ENCODE results near the gene AKAP8L. TPM values are rescaled to one million over a fixed set of nuclear protein-coding genes. Genes with fewer than 3 reads are reported as not detected.

Gene AKAP8L
- total and polyA plus RNA-seq, 9 of the 15 experiments (the other 6 are each of a cell fraction or from before 2014, with no cell fraction given): 2.4 to 116 (median 70.7) TPM

- Histone ChIP-seq H3K4me2 (ENCODE audit: insufficient read depth, low read length) (no peak overlapping the region; the same call in 1 of the 2 replicates), H3K9me3 (replicated peaks; ENCODE audit: control insufficient read depth, insufficient read depth, low read depth, low read length) (no peaks in the 10 kb centered on the region), H2AFZ (ENCODE audit: low read depth, low read length) (no peak overlapping the region), H3K27ac (ENCODE audit: extremely low read depth, low read depth, low read length) (no peak overlapping the region), H3K9ac (ENCODE audit: insufficient read depth in 1 of 2, low read depth in 2 of 2, low read length in 2 of 2) (no peak overlapping the region), H3K4me3 (no peak overlapping the region), H3K27me3 (ENCODE audit: control insufficient read depth in 2 of 2, insufficient read depth in 2 of 2, low read length in 2 of 2) (peaks cover 10 to 25% of the 10 kb centered on the region in 2 experiments; a peak in 4 of 5 replicates), H3K4me1 (replicated peaks in 1 of 2; ENCODE audit: control insufficient read depth in 2 of 2, insufficient read depth in 2 of 2, low read length in 2 of 2) (peaks cover 3 to 20% of the 10 kb centered on the region in 2 experiments; a peak in 4 of 5 replicates), H3K36me3 (ENCODE audit: control insufficient read depth, insufficient read depth, low read length) (no peaks in the 10 kb centered on the region), H3K9me1 (ENCODE audit: control insufficient read depth, insufficient read depth, low read length) (no peaks in the 10 kb centered on the region), H4K20me1 (replicated peaks; ENCODE audit: control insufficient read depth, insufficient read depth, low read length) (no peaks in the 10 kb centered on the region), H3K79me2 (ENCODE audit: control insufficient read depth, insufficient read depth, low read length) (no peaks in the 10 kb centered on the region)
- POLR2A ChIA-PET: interaction anchor here (0.5 to 1.4 kb wide), 3 partner anchors 8 to 48 kb away, joined by 3 to 5 read pairs (median 3); partner anchors contain the start of gene AKAP8L
- no peak for DNase-seq (ENCODE audit: extremely low read depth in 1 of 4, low spot score in 3 of 4)
- 3% methylated on average over 8 of the region's 8 CpGs for WGBS (ENCODE audit: insufficient coverage, low coverage, missing lambda C conversion rate)
- intact Hi-C loops (cut with micrococcal nuclease): no loop called here
- peak; percentile 55 for FAIRE-seq
- no peak for ATAC-seq
- no TSS peak for BruUV-seq (replicated peaks)
- CTCF ChIA-PET (ENCODE audit: low intra/inter-chr PET ratio): no interaction called here
- in situ Hi-C loops (cut with MboI): no loop called here
- TF ChIP-seq SIN3A (IDR thresholded peaks at IDR 0.05; ENCODE audit: borderline replicate concordance in 2 of 2, control insufficient read depth in 1 of 2, low read depth in 2 of 2, low read length in 2 of 2) (no peak), HDAC1 (IDR thresholded peaks at IDR 0.05) (no peak), PML (IDR thresholded peaks at IDR 0.05; ENCODE audit: low read length) (no peak), PTBP1 (IDR thresholded peaks at IDR 0.05; ENCODE audit: low read depth, low read length) (0 out of 2 replicates have a peak, but pooled peaks have one; percentile 65), STAT6 (CRISPR knock-in tag; IDR thresholded peaks at IDR 0.05) (no peak), ELF1 (tag; IDR thresholded peaks at IDR 0.05) (no peak), HSF4 (CRISPR knock-in tag; IDR thresholded peaks at IDR 0.05; ENCODE audit: borderline replicate concordance) (no peak), ZEB2 (IDR thresholded peaks at IDR 0.05) (no peak), POLR2G (IDR thresholded peaks at IDR 0.05; ENCODE audit: low read depth, low read length) (no peak), ZZZ3 (IDR thresholded peaks at IDR 0.05) (no peak), XRCC3 (IDR thresholded peaks at IDR 0.05) (no peak), SOX6 (IDR thresholded peaks at IDR 0.05) (0 out of 2 replicates have a peak, but pooled peaks have one; percentile 16), ZNF316 (IDR thresholded peaks at IDR 0.05) (peak; percentile 96), MAZ (CRISPR knock-in tag; conservative IDR thresholded peaks at IDR 0.05 in 1 of 2, IDR thresholded peaks at IDR 0.05 in 1 of 2) (no peak), RCOR1 (IDR thresholded peaks at IDR 0.05; ENCODE audit: borderline replicate concordance in 1 of 2, low read depth in 2 of 2, low read length in 2 of 2) (peak in 1 of 2 experiments; percentile 48; a peak in 1 of 4 replicates), NFE2L1 (tag; IDR thresholded peaks at IDR 0.05; ENCODE audit: borderline replicate concordance, low read depth) (0 out of 2 replicates have a peak, but pooled peaks have one; percentile 22), CBFB (CRISPR knock-in tag; IDR thresholded peaks at IDR 0.05) (no peak), ZNF24 (IDR thresholded peaks at IDR 0.05) (0 out of 2 replicates have a peak, but pooled peaks have one; percentile 52), MTA2 (IDR thresholded peaks at IDR 0.05; ENCODE audit: low read depth) (no peak), TCF3 (CRISPR knock-in tag; IDR thresholded peaks at IDR 0.05) (no peak), EWSR1 (IDR thresholded peaks at IDR 0.05; ENCODE audit: borderline replicate concordance, low read depth, partially characterized antibody) (no peak), NBN (IDR thresholded peaks at IDR 0.05; ENCODE audit: low read depth) (no peak)
Measured at GRCh38 chr19:15466851-15467733, 48.3 kb upstream of the AKAP8L start.
